OCI-LY1 (cell line): Measurements from ENCODE around the gene DPH1.

Experiments
- EZH2 ChIP-seq: fragments of 200-600 bp; sonication (generic), shearing (Covaris generic); IDR thresholded peaks from 2 replicates; pipeline ENCODE4 v1.8.0; 2017; ENCODE audit warnings: borderline replicate concordance, mixed run types, mild to moderate bottlenecking, antibody characterized with exemption, low read length, moderate library complexity, mixed read lengths
- TF ChIP-seq, protein P1 (sequence below): fragments of 200-600 bp; sonication (generic), shearing (Covaris generic); IDR thresholded peaks from 2 replicates; pipeline ENCODE4 v1.5.1; 2017; ENCODE audit warnings: mild to moderate bottlenecking, antibody characterized with exemption, low read length, moderate library complexity, mixed read lengths

DNA sequence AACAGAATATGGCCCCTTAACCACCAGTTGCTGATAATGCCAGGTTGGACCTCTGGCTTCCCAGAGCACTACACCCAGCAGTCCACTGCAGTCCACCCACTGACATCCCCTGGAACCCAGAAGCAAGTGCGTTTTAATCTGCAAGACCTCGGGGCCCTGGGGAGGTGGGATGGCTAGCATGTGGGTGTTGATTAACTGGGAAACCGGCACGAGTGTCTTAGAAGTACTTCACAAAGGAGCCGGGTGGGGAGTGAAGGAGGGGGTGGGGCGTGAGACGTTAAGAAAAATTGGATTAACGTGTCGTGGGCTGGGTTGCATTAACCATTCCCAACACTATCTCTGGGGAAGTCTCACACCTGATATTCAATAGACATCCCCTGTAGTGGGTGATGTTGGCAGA, 18.9 kb downstream of the DPH1 start:
- TF ChIP-seq, protein P1, sequence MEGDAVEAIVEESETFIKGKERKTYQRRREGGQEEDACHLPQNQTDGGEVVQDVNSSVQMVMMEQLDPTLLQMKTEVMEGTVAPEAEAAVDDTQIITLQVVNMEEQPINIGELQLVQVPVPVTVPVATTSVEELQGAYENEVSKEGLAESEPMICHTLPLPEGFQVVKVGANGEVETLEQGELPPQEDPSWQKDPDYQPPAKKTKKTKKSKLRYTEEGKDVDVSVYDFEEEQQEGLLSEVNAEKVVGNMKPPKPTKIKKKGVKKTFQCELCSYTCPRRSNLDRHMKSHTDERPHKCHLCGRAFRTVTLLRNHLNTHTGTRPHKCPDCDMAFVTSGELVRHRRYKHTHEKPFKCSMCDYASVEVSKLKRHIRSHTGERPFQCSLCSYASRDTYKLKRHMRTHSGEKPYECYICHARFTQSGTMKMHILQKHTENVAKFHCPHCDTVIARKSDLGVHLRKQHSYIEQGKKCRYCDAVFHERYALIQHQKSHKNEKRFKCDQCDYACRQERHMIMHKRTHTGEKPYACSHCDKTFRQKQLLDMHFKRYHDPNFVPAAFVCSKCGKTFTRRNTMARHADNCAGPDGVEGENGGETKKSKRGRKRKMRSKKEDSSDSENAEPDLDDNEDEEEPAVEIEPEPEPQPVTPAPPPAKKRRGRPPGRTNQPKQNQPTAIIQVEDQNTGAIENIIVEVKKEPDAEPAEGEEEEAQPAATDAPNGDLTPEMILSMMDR: no peak
- TF ChIP-seq EZH2: no peak
